OCI-LY7 (cell line): Measurements from ENCODE around the gene ZFP36. TPM values are rescaled to one million over a fixed set of nuclear protein-coding genes. Genes with fewer than 3 reads are reported as not detected.

ENCODE experiments used
- BruUV-seq: library from RNA; stranded (reverse); fragments of 400-500 nt; replicated peaks from 2 replicates; lab custom pipeline; 2021; lab: Mats Ljungman, UMichigan
- CTCF ChIA-PET: fragments of 300-600 bp; sonication (Branson Sonifier 250); formaldehyde crosslinking; loops from one replicate; lab custom pipeline; 2022; ENCODE audit warnings: antibody characterized with exemption; ENCODE audit not compliant: unreplicated experiment; lab: Charles Lee
- POLR2A ChIA-PET: fragments of 300-600 bp; sonication (Branson Sonifier 250); formaldehyde crosslinking; loops from one replicate; lab custom pipeline; 2022; ENCODE audit warnings: antibody characterized with exemption; lab: Charles Lee
- DNase-seq: peaks from one replicate; pipeline ENCODE4 v3.0.0-alpha.2; 2015; ENCODE audit warnings: low spot score
- H2AFZ ChIP-seq: fragments of 200-600 bp; sonication (generic), shearing (Covaris generic); 2 replicates; pipeline ENCODE4 v1.6.1; 2014; ENCODE audit warnings: mild to moderate bottlenecking, antibody characterized with exemption, low read length, moderate library complexity
- H3K27ac ChIP-seq: fragments of 200-600 bp; sonication (generic); 2 replicates; pipeline ENCODE4 v1.5.1; 2014; ENCODE audit warnings: mixed run types, low read depth, mild to moderate bottlenecking, moderate library complexity, low read length, inconsistent platforms; ENCODE audit not compliant: poor library complexity, severe bottlenecking
- H3K36me3 ChIP-seq: fragments of 200-600 bp; sonication (generic); 2 replicates; pipeline ENCODE4 v1.6.1; 2014; ENCODE audit warnings: mild to moderate bottlenecking, antibody characterized with exemption, low read length, moderate library complexity, mixed read lengths; ENCODE audit not compliant: insufficient read depth
- H3K4me1 ChIP-seq: fragments of 200-600 bp; sonication (generic); 2 replicates; pipeline ENCODE4 v1.5.1; 2014; ENCODE audit warnings: mild to moderate bottlenecking, low read length; ENCODE audit not compliant: insufficient read depth, poor library complexity, severe bottlenecking
- H3K4me2 ChIP-seq: fragments of 200-600 bp; sonication (generic); 2 replicates; pipeline ENCODE4 v1.6.1; 2014; ENCODE audit warnings: mild to moderate bottlenecking, low read length
- H3K4me3 ChIP-seq: fragments of 200-600 bp; sonication (generic); 2 replicates; pipeline ENCODE4 v1.5.1; 2014; ENCODE audit warnings: mild to moderate bottlenecking, low read depth, low read length; ENCODE audit not compliant: poor library complexity, severe bottlenecking
- H3K79me2 ChIP-seq: fragments of 200-600 bp; sonication (generic); 2 replicates; pipeline ENCODE4 v1.6.1; 2016; ENCODE audit warnings: low read depth, mild to moderate bottlenecking, low read length, moderate library complexity, mixed read lengths; ENCODE audit not compliant: insufficient read depth
- H3K9me2 ChIP-seq: fragments of 200-600 bp; sonication (generic); 2 replicates; pipeline ENCODE4 v1.6.1; 2016; ENCODE audit warnings: mild to moderate bottlenecking, low read length, mixed read lengths; ENCODE audit not compliant: insufficient read depth
- H3K9me3 ChIP-seq: fragments of 200-600 bp; sonication (generic); 2 replicates; pipeline ENCODE4 v1.6.1; 2014; ENCODE audit warnings: mild to moderate bottlenecking, mixed run types, low read length, mixed read lengths
- H4K20me1 ChIP-seq: fragments of 200-600 bp; sonication (generic); 2 replicates; pipeline ENCODE4 v1.6.1; 2014; ENCODE audit warnings: mild to moderate bottlenecking, antibody characterized with exemption, low read length, moderate library complexity, mixed read lengths; ENCODE audit not compliant: insufficient read depth
- EZH2phosphoT487 ChIP-seq: fragments of 200-600 bp; sonication (generic); IDR thresholded peaks from 2 replicates; pipeline ENCODE4 v1.6.1; 2018; ENCODE audit warnings: low read depth, borderline replicate concordance, mild to moderate bottlenecking, mixed run types, antibody characterized with exemption, low read length, moderate library complexity, mixed read lengths
- intact Hi-C: fragments of 100-400 bp; cut with micrococcal nuclease; formaldehyde crosslinking; loops from one replicate; pipeline ENCODE4 v1.10.0; 2022; ENCODE audit not compliant: unreplicated experiment
- total RNA-seq, 2 experiments: library from RNA; depleted of rRNA in 1 of 2; stranded (reverse); fragments of >200 nt in 1 of 2; shearing (Covaris generic) in 1 of 2; gene quantifications; 2 replicates each; pipeline ENCODE4 v1.2.3, GENCODE V29; 2014 to 2022
- TF ChIP-seq, protein P1 (sequence below): fragments of 200-600 bp; sonication (generic); conservative IDR thresholded peaks from 2 replicates; pipeline ENCODE4 v1.5.1; 2014; ENCODE audit warnings: mild to moderate bottlenecking, antibody characterized with exemption, low read length, moderate library complexity, mixed read lengths

Gene ZFP36
- total RNA-seq, 2 experiments from 2014 or later = 21.8 to 55.9 TPM

DNA sequence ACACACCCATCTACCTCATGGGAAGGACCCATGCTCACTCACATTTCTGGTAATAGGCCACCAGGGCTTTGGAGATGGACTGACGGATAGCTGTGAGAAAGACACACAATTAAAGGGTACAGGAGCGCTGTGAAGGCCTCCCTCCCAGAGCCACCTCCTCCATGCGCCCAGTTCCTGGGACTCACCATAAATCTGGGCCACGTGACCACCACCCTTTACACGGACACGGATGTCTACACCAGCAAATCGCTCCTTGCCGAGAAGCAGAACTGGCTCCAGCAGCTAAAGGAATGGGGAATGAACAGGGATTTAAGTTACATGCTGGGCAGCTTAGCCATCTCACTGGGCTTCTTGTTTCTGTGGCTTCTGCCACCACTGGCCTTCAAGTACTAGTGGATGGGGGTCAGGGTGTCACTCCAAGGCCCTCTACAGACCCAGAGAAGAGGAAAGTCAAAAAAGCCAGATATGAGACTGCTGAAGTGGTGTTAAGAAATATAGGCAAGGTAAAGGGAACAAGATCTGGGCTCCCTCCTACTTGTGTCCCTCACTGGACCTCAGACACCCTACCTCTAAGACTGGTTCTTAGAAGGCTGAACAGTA is 26.9 kb downstream of the ZFP36 start:
- ChIA-PET CTCF (interaction anchor here (0.5 kb wide), 1 partner anchor 503 kb away, joined by 3 read pairs; the partner anchor contains the start of genes MRPS12 and SARS2), POLR2A (interaction anchor here (0.6 kb wide), 1 partner anchor 91 kb away, joined by 3 read pairs; the partner anchor contains the start of gene SAMD4B)
- peak overlapping the region; percentile 97 for H3K4me3 ChIP-seq
- TF ChIP-seq EZH2phosphoT487 = no peak
- TF ChIP-seq, protein P1, sequence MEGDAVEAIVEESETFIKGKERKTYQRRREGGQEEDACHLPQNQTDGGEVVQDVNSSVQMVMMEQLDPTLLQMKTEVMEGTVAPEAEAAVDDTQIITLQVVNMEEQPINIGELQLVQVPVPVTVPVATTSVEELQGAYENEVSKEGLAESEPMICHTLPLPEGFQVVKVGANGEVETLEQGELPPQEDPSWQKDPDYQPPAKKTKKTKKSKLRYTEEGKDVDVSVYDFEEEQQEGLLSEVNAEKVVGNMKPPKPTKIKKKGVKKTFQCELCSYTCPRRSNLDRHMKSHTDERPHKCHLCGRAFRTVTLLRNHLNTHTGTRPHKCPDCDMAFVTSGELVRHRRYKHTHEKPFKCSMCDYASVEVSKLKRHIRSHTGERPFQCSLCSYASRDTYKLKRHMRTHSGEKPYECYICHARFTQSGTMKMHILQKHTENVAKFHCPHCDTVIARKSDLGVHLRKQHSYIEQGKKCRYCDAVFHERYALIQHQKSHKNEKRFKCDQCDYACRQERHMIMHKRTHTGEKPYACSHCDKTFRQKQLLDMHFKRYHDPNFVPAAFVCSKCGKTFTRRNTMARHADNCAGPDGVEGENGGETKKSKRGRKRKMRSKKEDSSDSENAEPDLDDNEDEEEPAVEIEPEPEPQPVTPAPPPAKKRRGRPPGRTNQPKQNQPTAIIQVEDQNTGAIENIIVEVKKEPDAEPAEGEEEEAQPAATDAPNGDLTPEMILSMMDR = no peak
- H3K9me3 ChIP-seq = no peaks in the 10 kb centered on the region
- H3K9me2 ChIP-seq = no peaks in the 10 kb centered on the region
- H3K4me2 ChIP-seq = peak overlapping the region; percentile 93
- no peak overlapping the region for H2AFZ ChIP-seq
- peak overlapping the region; percentile 78 for H3K27ac ChIP-seq
- H4K20me1 ChIP-seq = peaks cover 17% of the 10 kb centered on the region
- BruUV-seq = no TSS peak
- H3K36me3 ChIP-seq = peaks cover 54% of the 10 kb centered on the region
- peaks cover 35% of the 10 kb centered on the region for H3K4me1 ChIP-seq
- intact Hi-C loops = no loop called here
- DNase-seq = no peak
- peaks cover 36% of the 10 kb centered on the region for H3K79me2 ChIP-seq

DNA sequence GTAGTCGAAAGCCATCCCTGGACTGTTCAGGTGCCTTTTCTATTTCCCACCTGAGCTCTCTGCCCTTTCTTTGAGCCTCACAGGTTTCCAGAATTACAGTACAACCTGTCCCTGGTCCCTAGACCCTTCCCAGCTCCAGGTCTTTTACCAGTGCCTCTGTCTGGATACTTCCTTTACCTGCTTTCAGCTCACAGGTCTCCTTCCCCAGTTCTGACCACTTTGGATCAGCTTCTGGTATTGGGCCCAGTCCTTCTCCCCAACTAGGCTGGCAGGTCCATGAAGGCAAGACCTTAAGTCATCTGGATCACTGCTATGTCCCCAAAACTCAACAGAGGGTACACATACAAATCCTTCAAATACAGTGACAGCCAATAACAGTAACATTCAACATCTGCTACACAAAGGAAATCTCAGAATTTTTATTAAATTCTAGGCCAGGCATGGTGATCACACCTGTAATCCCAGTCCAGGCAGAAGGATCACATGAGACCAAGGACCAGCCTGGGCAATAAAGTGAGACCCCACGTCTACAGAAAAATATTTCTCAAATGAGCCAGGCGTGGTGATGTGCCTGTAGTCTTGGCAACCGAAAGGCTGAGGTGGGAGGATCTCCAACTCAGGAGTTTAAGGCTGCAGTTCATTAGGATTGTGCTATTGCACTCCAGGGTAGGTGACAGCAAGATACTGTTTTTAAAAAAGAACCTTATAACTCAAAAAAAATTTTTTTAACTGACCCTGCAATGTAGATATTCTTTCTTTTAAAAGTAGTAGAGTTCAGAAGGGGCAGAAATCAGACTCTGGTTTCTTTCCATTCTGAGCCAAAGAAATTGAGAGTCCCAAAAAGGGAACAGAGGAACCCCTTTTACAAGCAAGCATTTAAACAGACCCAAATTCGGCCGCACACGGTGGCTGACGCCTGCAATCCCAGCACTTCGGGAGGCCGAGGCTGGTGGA is 27.8 kb downstream of the ZFP36 start:
- no peaks in the 10 kb centered on the region for H3K9me3 ChIP-seq
- BruUV-seq = no TSS peak
- CTCF ChIA-PET = interaction anchor here (0.5 kb wide), 1 partner anchor 504 kb away, joined by 3 read pairs; the partner anchor contains the start of genes MRPS12 and SARS2
- intact Hi-C loops = no loop called here
- peaks cover 43% of the 10 kb centered on the region for H3K4me1 ChIP-seq
- peak overlapping the region; percentile 78 for H3K27ac ChIP-seq
- peaks cover 36% of the 10 kb centered on the region for H3K79me2 ChIP-seq
- H2AFZ ChIP-seq = no peak overlapping the region
- H3K4me2 ChIP-seq = peak overlapping the region; percentile 93
- POLR2A ChIA-PET = interaction anchor here (1.5 to 1.8 kb wide), 6 partner anchors 7 to 99 kb away, joined by 3 to 15 read pairs (median 8); partner anchors contain the start of genes EID2B, GMFG and SUPT5H
- H3K4me3 ChIP-seq = peak overlapping the region; percentile 97
- peaks cover 54% of the 10 kb centered on the region for H3K36me3 ChIP-seq
- H4K20me1 ChIP-seq = peaks cover 17% of the 10 kb centered on the region
- no peak for TF ChIP-seq EZH2phosphoT487
- TF ChIP-seq, protein P1 = no peak
- H3K9me2 ChIP-seq = no peaks in the 10 kb centered on the region
- DNase-seq = peak; percentile 20
